ENCODE results near the gene MSI2. TPM values are rescaled to one million over a fixed set of nuclear protein-coding genes. Genes with fewer than 3 reads are reported as not detected.

Gene MSI2
- total RNA-seq, 2 experiments from 2014 or later = 59.6 to 61.7 TPM

- POLR2A ChIA-PET = interaction anchor here (1.0 kb wide), 1 partner anchor 17 kb away, joined by 6 read pairs; no protein-coding TSS in a partner anchor
- Mint-ChIP-seq H3K36me3 (ENCODE audit: low read depth) (no peaks in the 10 kb centered on the region), H3K9me3 (no peaks in the 10 kb centered on the region), H3K27me3 (no peaks in the 10 kb centered on the region), H3K27ac (no peak overlapping the region), H3K4me3 (no peak overlapping the region), H3K4me1 (ENCODE audit: low read depth) (peaks cover 7% of the 10 kb centered on the region)
- DNase-seq (no peak), ATAC-seq (no peak)
- CTCF ChIA-PET = interaction anchor here (1.1 to 2.3 kb wide), 2 partner anchors 70 to 105 kb away, joined by 3 to 5 read pairs; no protein-coding TSS in a partner anchor
- TF ChIP-seq CTCF (IDR thresholded peaks at IDR 0.05) = no peak
- intact Hi-C loops (cut with micrococcal nuclease) = loop anchor here (10.0 kb wide), 1 partner anchor 433 kb away; no protein-coding TSS in a partner anchor
These were observed 421.5 kb downstream of the MSI2 start for GRCh38 chr17:57677858-57678257.

- ChIA-PET POLR2A (no interaction called here), CTCF (interaction anchor here (1.0 to 2.3 kb wide), 3 partner anchors 69 to 105 kb away, joined by 3 to 5 read pairs (median 3); no protein-coding TSS in a partner anchor)
- peaks cover 3% of the 10 kb centered on the region for H3K4me1 Mint-ChIP-seq (ENCODE audit: low read depth)
- no peak overlapping the region for H3K4me3 Mint-ChIP-seq
- no peaks in the 10 kb centered on the region for H3K9me3 Mint-ChIP-seq
- TF ChIP-seq CTCF (IDR thresholded peaks at IDR 0.05) = no peak
- intact Hi-C loops (cut with micrococcal nuclease) = loop anchor here (10.0 kb wide), 1 partner anchor 434 kb away; no protein-coding TSS in a partner anchor
- H3K36me3 Mint-ChIP-seq (ENCODE audit: low read depth) = no peaks in the 10 kb centered on the region
- ATAC-seq = no peak
- H3K27ac Mint-ChIP-seq = no peak overlapping the region
- H3K27me3 Mint-ChIP-seq = no peaks in the 10 kb centered on the region
- no peak for DNase-seq
These were observed 422.1 kb downstream of the MSI2 start for GRCh38 chr17:57678393-57678792.

GRCh38 chr17:57679356-57679755, 423.0 kb downstream of the MSI2 start:
- ChIA-PET CTCF (interaction anchor here (0.9 to 1.2 kb wide), 3 partner anchors 104 to 436 kb away, joined by 3 read pairs; no protein-coding TSS in a partner anchor), POLR2A (interaction anchor here (0.7 kb wide), 1 partner anchor 335 kb away, joined by 3 read pairs; no protein-coding TSS in a partner anchor)
- peaks cover 1% of the 10 kb centered on the region for H3K4me1 Mint-ChIP-seq (ENCODE audit: low read depth)
- H3K27ac Mint-ChIP-seq = no peak overlapping the region
- no peaks in the 10 kb centered on the region for H3K9me3 Mint-ChIP-seq
- no peak overlapping the region for H3K4me3 Mint-ChIP-seq
- no peak for DNase-seq
- no peaks in the 10 kb centered on the region for H3K36me3 Mint-ChIP-seq (ENCODE audit: low read depth)
- no peak for TF ChIP-seq CTCF (IDR thresholded peaks at IDR 0.05)
- intact Hi-C loops (cut with micrococcal nuclease) = loop anchor here (10.0 kb wide), 1 partner anchor 435 kb away; no protein-coding TSS in a partner anchor
- no peak for ATAC-seq
- no peaks in the 10 kb centered on the region for H3K27me3 Mint-ChIP-seq

- ATAC-seq (no peak), DNase-seq (no peak)
- intact Hi-C loops (cut with micrococcal nuclease) = loop anchor here (10.0 kb wide), 1 partner anchor 435 kb away; no protein-coding TSS in a partner anchor
- no peaks in the 10 kb centered on the region for H3K27me3 Mint-ChIP-seq
- no peak overlapping the region for H3K4me3 Mint-ChIP-seq
- TF ChIP-seq CTCF (IDR thresholded peaks at IDR 0.05) = no peak
- POLR2A ChIA-PET = no interaction called here
- no peak overlapping the region for H3K27ac Mint-ChIP-seq
- no peaks in the 10 kb centered on the region for H3K4me1 Mint-ChIP-seq (ENCODE audit: low read depth)
- H3K9me3 Mint-ChIP-seq = no peaks in the 10 kb centered on the region
- H3K36me3 Mint-ChIP-seq (ENCODE audit: low read depth) = no peaks in the 10 kb centered on the region
- CTCF ChIA-PET = interaction anchor here (0.9 to 1.2 kb wide), 4 partner anchors 8 to 437 kb away, joined by 3 to 5 read pairs (median 3); no protein-coding TSS in a partner anchor
These were observed 423.8 kb downstream of the MSI2 start for GRCh38 chr17:57679906-57680695.

GRCh38 chr17:57682701-57683100, 426.4 kb downstream of the MSI2 start:
- ChIA-PET CTCF (interaction anchor here (1.4 kb wide), 1 partner anchor 10 kb away, joined by 5 read pairs; no protein-coding TSS in a partner anchor), POLR2A (no interaction called here)
- H3K9me3 Mint-ChIP-seq = no peaks in the 10 kb centered on the region
- no peak for DNase-seq
- H3K36me3 Mint-ChIP-seq (ENCODE audit: low read depth) = no peaks in the 10 kb centered on the region
- H3K4me1 Mint-ChIP-seq (ENCODE audit: low read depth) = no peaks in the 10 kb centered on the region
- no peaks in the 10 kb centered on the region for H3K27me3 Mint-ChIP-seq
- no peak overlapping the region for H3K27ac Mint-ChIP-seq
- TF ChIP-seq CTCF (IDR thresholded peaks at IDR 0.05) = no peak
- intact Hi-C loops (cut with micrococcal nuclease) = no loop called here
- ATAC-seq = no peak
- H3K4me3 Mint-ChIP-seq = no peak overlapping the region

All from activated CD8-positive, alpha-beta T cell treated with anti-CD3 and anti-CD28 coated beads for 36 hours (primary cell).